Lung (tissue), 12 donors: ENCODE results near the gene HMBS. TPM values are rescaled to one million over a fixed set of nuclear protein-coding genes. Genes with fewer than 3 reads are reported as not detected.
A peak's percentile ranks its signal among the peaks of the same experiment; 100 is the strongest.
"Not testable (repeated sequence)": the region's sequence is repeated elsewhere in the genome, so short reads cannot be mapped to it uniquely, and the experiment has no call there.

ENCODE experiments used
- ATAC-seq: fragments of 200-7000 bp; cut with Tn5 transposase; one replicate; pipeline ENCODE4 v1.9.1; 2020; ENCODE audit warnings: moderate number of reproducible peaks; ENCODE audit not compliant: insufficient read depth, low FRiP score
- DNase-seq, 3 donors: peaks; one replicate each; pipeline ENCODE4 v3.0.0-alpha.2; 2013 to 2017
- H3K27ac ChIP-seq, 2 donors: one replicate each; pipeline ENCODE4 v1.5.1; 2013; ENCODE audit warnings: mild to moderate bottlenecking in 2 of 2, moderate library complexity in 2 of 2, control low read depth in 1 of 2, inconsistent platforms in 1 of 2, low read depth in 1 of 2, low read length in 1 of 2
- H3K27me3 ChIP-seq, 3 donors: one replicate each; pipeline ENCODE4 v1.5.1; 2013; ENCODE audit warnings: low read length in 2 of 3; ENCODE audit not compliant: control insufficient read depth in 3 of 3, insufficient read depth in 3 of 3
- H3K36me3 ChIP-seq, 4 donors: one replicate each; pipeline ENCODE4 v1.5.1; 2013; ENCODE audit warnings: low read length in 4 of 4, mild to moderate bottlenecking in 1 of 4, moderate library complexity in 1 of 4; ENCODE audit not compliant: control insufficient read depth in 4 of 4, insufficient read depth in 4 of 4
- H3K4me1 ChIP-seq, 5 donors: one replicate each; pipeline ENCODE4 v1.5.1; 2013; ENCODE audit warnings: low read length in 5 of 5, mild to moderate bottlenecking in 2 of 5, moderate library complexity in 1 of 5; ENCODE audit not compliant: control insufficient read depth in 5 of 5, insufficient read depth in 5 of 5
- H3K4me3 ChIP-seq: one replicate; pipeline ENCODE4 v1.5.1; 2013; ENCODE audit warnings: mild to moderate bottlenecking, control low read depth, moderate library complexity
- H3K9ac ChIP-seq, 2 donors: one replicate each; pipeline ENCODE4 v1.5.1; 2013; ENCODE audit warnings: low read length in 2 of 2, control low read depth in 1 of 2; ENCODE audit not compliant: insufficient read depth in 1 of 2
- H3K9me3 ChIP-seq, 4 donors: one replicate each; pipeline ENCODE4 v1.5.1; 2013; ENCODE audit warnings: low read length in 3 of 4, mild to moderate bottlenecking in 1 of 4, moderate library complexity in 1 of 4; ENCODE audit not compliant: control insufficient read depth in 4 of 4, insufficient read depth in 3 of 4
- WGBS, 2 donors: extraction: QIAGEN DNeasy Blood & Tissue Kit; methylation state at CpG; one replicate each; pipeline ENCODE4 v1.1.7; 2013; 5-methylcytosine and 5-hydroxymethylcytosine counted together
- polyA plus RNA-seq, 2 donors: library from polyadenylated mRNA; stranded (reverse); fragments of 200-250 nt; gene quantifications; one replicate each; pipeline ENCODE4 v1.2.1, GENCODE V29; 2013
- total RNA-seq, 2 donors: library from RNA; depleted of rRNA in 1 of 2; stranded (reverse); fragments of >200 nt in 1 of 2; gene quantifications; one replicate each; pipeline ENCODE4 v1.2.1, GENCODE V29; 2014 to 2021
- TF ChIP-seq, protein P1 (sequence below): IDR thresholded peaks from 2 replicates; pipeline ENCODE4 v1.5.1; 2012; ENCODE audit warnings: mild to moderate bottlenecking; ENCODE audit errors: control extremely low read depth, extremely low read depth
- donor health status: control.
- donor health status: control.
- donor health status: Bipolar disorder and iron deficiency.
- donor health status: healthy.
- donor health status: DM: yes; HTN: yes; CAD: no.

Gene HMBS
- total and polyA plus RNA-seq, 4 donors = 11.7 to 33.3 (median 31.5) TPM

DNA sequence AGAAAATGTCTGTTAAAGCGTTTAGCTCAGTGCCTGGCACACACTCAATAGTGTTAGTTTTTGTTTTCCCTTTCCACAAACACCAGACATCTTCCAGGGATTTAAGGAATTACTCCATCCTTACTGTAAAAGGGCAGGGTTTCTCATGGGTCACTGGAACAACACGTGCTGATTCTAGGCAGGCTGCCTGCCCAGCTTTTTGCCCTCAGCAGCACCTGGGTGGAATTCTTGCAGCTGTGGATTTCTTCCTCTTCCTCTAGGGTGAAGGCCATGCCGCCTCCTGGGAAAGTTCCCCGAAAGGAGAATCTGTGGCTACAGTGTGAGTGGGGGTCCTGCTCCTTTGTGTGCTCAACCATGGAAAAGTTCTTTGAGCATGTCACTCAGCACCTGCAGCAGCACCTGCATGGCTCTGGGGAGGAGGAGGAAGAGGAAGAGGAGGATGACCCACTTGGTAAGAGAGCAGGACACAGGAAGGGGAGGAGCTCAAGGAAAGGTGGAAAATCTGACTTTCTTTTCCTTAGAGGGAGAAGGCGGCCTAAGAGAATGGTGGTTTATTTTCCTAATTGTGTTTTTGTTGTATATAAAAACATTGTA lies 42.1 kb downstream of the HMBS start:
- Histone ChIP-seq H3K27me3 (no peaks in the 10 kb centered on the region), H3K4me1 (peaks cover 0 to 9% (median 7%) of the 10 kb centered on the region in 5 donors), H3K9ac (no peak overlapping the region), H3K4me3 (no peak overlapping the region), H3K27ac (peak overlapping the region in 1 of 2 donors; percentile 34), H3K9me3 (no peaks in the 10 kb centered on the region), H3K36me3 (peaks cover 11 to 29% (median 24%) of the 10 kb centered on the region in 4 donors)
- DNase-seq (no peak), ATAC-seq (no peak)
- TF ChIP-seq, protein P1, sequence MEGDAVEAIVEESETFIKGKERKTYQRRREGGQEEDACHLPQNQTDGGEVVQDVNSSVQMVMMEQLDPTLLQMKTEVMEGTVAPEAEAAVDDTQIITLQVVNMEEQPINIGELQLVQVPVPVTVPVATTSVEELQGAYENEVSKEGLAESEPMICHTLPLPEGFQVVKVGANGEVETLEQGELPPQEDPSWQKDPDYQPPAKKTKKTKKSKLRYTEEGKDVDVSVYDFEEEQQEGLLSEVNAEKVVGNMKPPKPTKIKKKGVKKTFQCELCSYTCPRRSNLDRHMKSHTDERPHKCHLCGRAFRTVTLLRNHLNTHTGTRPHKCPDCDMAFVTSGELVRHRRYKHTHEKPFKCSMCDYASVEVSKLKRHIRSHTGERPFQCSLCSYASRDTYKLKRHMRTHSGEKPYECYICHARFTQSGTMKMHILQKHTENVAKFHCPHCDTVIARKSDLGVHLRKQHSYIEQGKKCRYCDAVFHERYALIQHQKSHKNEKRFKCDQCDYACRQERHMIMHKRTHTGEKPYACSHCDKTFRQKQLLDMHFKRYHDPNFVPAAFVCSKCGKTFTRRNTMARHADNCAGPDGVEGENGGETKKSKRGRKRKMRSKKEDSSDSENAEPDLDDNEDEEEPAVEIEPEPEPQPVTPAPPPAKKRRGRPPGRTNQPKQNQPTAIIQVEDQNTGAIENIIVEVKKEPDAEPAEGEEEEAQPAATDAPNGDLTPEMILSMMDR = no peak
- 72 to 79% methylated on average over 5 of the region's 5 CpGs for WGBS, 2 donors

- Histone ChIP-seq H3K9me3 (no peaks in the 10 kb centered on the region), H3K36me3 (peaks cover 18 to 37% (median 36%) of the 10 kb centered on the region in 4 donors), H3K9ac (no peak overlapping the region), H3K27me3 (no peaks in the 10 kb centered on the region), H3K4me3 (no peak overlapping the region), H3K27ac (no peak overlapping the region), H3K4me1 (peaks cover 0 to 4% (median 0%) of the 10 kb centered on the region in 5 donors)
- ATAC-seq = no peak
- 69 to 76% methylated on average over 3 of the region's 3 CpGs for whole genome bisulfite sequencing, 2 donors
- no peak for DNase-seq
- TF ChIP-seq, protein P1 = no peak
Observed at GRCh38 chr11:119130662-119131061, 46.0 kb downstream of the HMBS start.

- no peak overlapping the region for H3K4me3 ChIP-seq
- H3K36me3 ChIP-seq = peaks cover 18 to 36% (median 33%) of the 10 kb centered on the region in 4 donors
- H3K9me3 ChIP-seq = no peaks in the 10 kb centered on the region
- TF ChIP-seq, protein P1 = no peak
- ATAC-seq (no peak), DNase-seq (no peak)
- no peak overlapping the region for H3K9ac ChIP-seq
- H3K4me1 ChIP-seq = peaks cover 0 to 2% (median 0%) of the 10 kb centered on the region in 5 donors
- no peaks in the 10 kb centered on the region for H3K27me3 ChIP-seq
- H3K27ac ChIP-seq = no peak overlapping the region
- WGBS, 2 donors = 66 to 70% methylated on average over 4 of the region's 4 CpGs
Observed at GRCh38 chr11:119134389-119134978, 49.8 kb downstream of the HMBS start.

- 89 to 94% methylated on average over 10 of the region's 10 CpGs for WGBS, 2 donors
- H3K9ac ChIP-seq, H3K9me3 ChIP-seq, H3K4me3 ChIP-seq, H3K4me1 ChIP-seq, H3K36me3 ChIP-seq, DNase-seq, H3K27me3 ChIP-seq, ATAC-seq, H3K27ac ChIP-seq: not testable (repeated sequence)
Observed at GRCh38 chr11:119139276-119139675, 54.6 kb downstream of the HMBS start.

Other genes with a start within 250 kb of the HMBS start
- gene CXCR5, start 201.0 kb upstream of the HMBS start, total RNA-seq = under 1 TPM in 1 of 2 donors, not detected in 1; 0.48 TPM
- gene CXCR5, start 201.0 kb upstream of the HMBS start, polyA plus RNA-seq = under 1 TPM; 0.16 to 0.65 TPM
- gene BCL9L, start 159.0 kb upstream of the HMBS start, total RNA-seq = 10 to 100 TPM; 39.6 to 91.0 TPM
- 10 to 100 TPM; 23.3 to 30.4 TPM for gene BCL9L, start 159.0 kb upstream of the HMBS start, polyA plus RNA-seq
- gene UPK2, start 128.6 kb upstream of the HMBS start, total RNA-seq = not detected
- gene UPK2, start 128.6 kb upstream of the HMBS start, polyA plus RNA-seq = under 1 TPM in 1 of 2 donors, not detected in 1; 0.07 TPM
- not detected for gene FOXR1, start 113.1 kb upstream of the HMBS start, total RNA-seq
- gene FOXR1, start 113.1 kb upstream of the HMBS start, polyA plus RNA-seq = not detected
- gene CENATAC, start 86.7 kb upstream of the HMBS start, total RNA-seq = 10 to 100 TPM; 47.1 to 59.9 TPM
- 10 to 100 TPM; 12.3 to 97.5 TPM for gene CENATAC, start 86.7 kb upstream of the HMBS start, polyA plus RNA-seq
- gene RPS25, start 66.5 kb upstream of the HMBS start, total RNA-seq = 100 to 1,000 TPM; 483 to 780 TPM
- 1,000 to 10,000 TPM; 1,136 to 2,643 TPM for gene RPS25, start 66.5 kb upstream of the HMBS start, polyA plus RNA-seq
- 10 to 100 TPM; 45.8 to 71.4 TPM for gene TRAPPC4, start 66.1 kb upstream of the HMBS start, total RNA-seq
- 10 to 100 TPM; 43.0 to 63.1 TPM for gene TRAPPC4, start 66.1 kb upstream of the HMBS start, polyA plus RNA-seq
- 10 to 100 TPM in 1 of 2 donors, 1 to 10 TPM in 1; 8.2 to 16.2 TPM for gene SLC37A4, start 54.0 kb upstream of the HMBS start, total RNA-seq
- 10 to 100 TPM; 13.5 to 13.6 TPM for gene SLC37A4, start 54.0 kb upstream of the HMBS start, polyA plus RNA-seq
- 100 to 1,000 TPM in 1 of 2 donors, 10 to 100 TPM in 1; 46.6 to 252 TPM for gene HYOU1, start 27.7 kb upstream of the HMBS start, total RNA-seq
- gene HYOU1, start 27.7 kb upstream of the HMBS start, polyA plus RNA-seq = 100 to 1,000 TPM in 1 of 2 donors, 10 to 100 TPM in 1; 59.7 to 152 TPM
- 10 to 100 TPM; 34.6 to 36.0 TPM for gene VPS11, start 17.1 kb upstream of the HMBS start, total RNA-seq
- gene VPS11, start 17.1 kb upstream of the HMBS start, polyA plus RNA-seq = 10 to 100 TPM; 33.8 to 56.1 TPM
- 10 to 100 TPM; 29.4 to 50.9 TPM for gene DPAGT1, start 17.0 kb downstream of the HMBS start, total RNA-seq
- 10 to 100 TPM; 19.0 to 36.7 TPM for gene DPAGT1, start 17.0 kb downstream of the HMBS start, polyA plus RNA-seq
- gene C2CD2L, start 22.5 kb downstream of the HMBS start, total RNA-seq = 10 to 100 TPM in 1 of 2 donors, 1 to 10 TPM in 1; 6.5 to 20.7 TPM
- 10 to 100 TPM; 11.6 to 13.7 TPM for gene C2CD2L, start 22.5 kb downstream of the HMBS start, polyA plus RNA-seq
- gene HINFP, start 36.7 kb downstream of the HMBS start, total RNA-seq = 10 to 100 TPM; 21.2 to 24.5 TPM
- 10 to 100 TPM; 10.4 to 14.3 TPM for gene HINFP, start 36.7 kb downstream of the HMBS start, polyA plus RNA-seq
- under 1 TPM in 1 of 2 donors, not detected in 1; 0.28 TPM for gene ABCG4, start 64.2 kb downstream of the HMBS start, total RNA-seq
- under 1 TPM; 0.03 to 0.10 TPM for gene ABCG4, start 64.2 kb downstream of the HMBS start, polyA plus RNA-seq
- 10 to 100 TPM; 12.5 to 22.6 TPM for gene NLRX1, start 83.8 kb downstream of the HMBS start, total RNA-seq
- 10 to 100 TPM in 1 of 2 donors, 1 to 10 TPM in 1; 5.1 to 10.7 TPM for gene NLRX1, start 83.8 kb downstream of the HMBS start, polyA plus RNA-seq
- gene NHERF4, start 100.6 kb downstream of the HMBS start, total RNA-seq = under 1 TPM in 1 of 2 donors, not detected in 1; 0.37 TPM
- gene NHERF4, start 100.6 kb downstream of the HMBS start, polyA plus RNA-seq = under 1 TPM in 1 of 2 donors, not detected in 1; 0.96 TPM
- gene CBL, start 121.5 kb downstream of the HMBS start, total RNA-seq = 10 to 100 TPM; 21.8 to 25.1 TPM
- gene CBL, start 121.5 kb downstream of the HMBS start, polyA plus RNA-seq = 10 to 100 TPM in 1 of 2 donors, 1 to 10 TPM in 1; 8.7 to 10.3 TPM
- gene MCAM, start 232.2 kb downstream of the HMBS start, total RNA-seq = 100 to 1,000 TPM; 127 to 174 TPM
- 100 to 1,000 TPM in 1 of 2 donors, 10 to 100 TPM in 1; 51.9 to 120 TPM for gene MCAM, start 232.2 kb downstream of the HMBS start, polyA plus RNA-seq
- gene RNF26, start 249.6 kb downstream of the HMBS start, total RNA-seq = 10 to 100 TPM in 1 of 2 donors, 1 to 10 TPM in 1; 8.2 to 25.4 TPM
- 10 to 100 TPM; 11.0 to 16.3 TPM for gene RNF26, start 249.6 kb downstream of the HMBS start, polyA plus RNA-seq